SU-DHL-6 (cell line): ENCODE measurements around the gene ASL.

ENCODE experiments used
- H2AFZ ChIP-seq: fragments of 200-600 bp; sonication (generic); 2 replicates; pipeline ENCODE4 v1.6.1; 2014; ENCODE audit warnings: low read depth, mild to moderate bottlenecking, moderate library complexity, mixed read lengths, antibody characterized with exemption, low read length; ENCODE audit not compliant: severe bottlenecking
- H3F3A ChIP-seq: fragments of 200-600 bp; shearing (Covaris generic); 2 replicates; pipeline ENCODE4 v1.6.0; 2016; ENCODE audit warnings: antibody characterized with exemption, mild to moderate bottlenecking; ENCODE audit not compliant: insufficient read depth
- H3K27ac ChIP-seq: fragments of 200-600 bp; sonication (generic); 2 replicates; pipeline ENCODE4 v1.5.1; 2016; ENCODE audit warnings: low read depth, mild to moderate bottlenecking, low read length, moderate library complexity, mixed read lengths
- H3K27me3 ChIP-seq: fragments of 200-600 bp; sonication (generic), shearing (Covaris generic); 2 replicates; pipeline ENCODE4 v1.6.0; 2014; ENCODE audit warnings: mild to moderate bottlenecking, low read length
- H3K36me3 ChIP-seq: fragments of 200-600 bp; sonication (generic); 2 replicates; pipeline ENCODE4 v1.6.1; 2014; ENCODE audit warnings: mild to moderate bottlenecking, low read length, mixed read lengths
- H3K4me2 ChIP-seq: fragments of 300-600, 200-600 bp; shearing (Covaris generic), sonication (generic); 2 replicates; pipeline ENCODE4 v1.6.0; 2014; ENCODE audit warnings: low read length, low read depth, mild to moderate bottlenecking; ENCODE audit not compliant: poor library complexity, severe bottlenecking
- H3K4me3 ChIP-seq: fragments of 200-600 bp; sonication (generic); 2 replicates; pipeline ENCODE4 v1.5.1; 2014; ENCODE audit warnings: antibody characterized with exemption, low read length, mild to moderate bottlenecking, mixed read lengths; ENCODE audit not compliant: insufficient read depth, poor library complexity, severe bottlenecking
- H3K79me2 ChIP-seq: fragments of 200-600 bp; sonication (generic); 2 replicates; pipeline ENCODE4 v1.6.1; 2014; ENCODE audit warnings: mild to moderate bottlenecking, low read length, moderate library complexity; ENCODE audit not compliant: insufficient read depth
- H3K9ac ChIP-seq: fragments of 200-600 bp; sonication (generic); 2 replicates; pipeline ENCODE4 v1.7.0; 2014; ENCODE audit warnings: mild to moderate bottlenecking, low read length
- H3K9me2 ChIP-seq: fragments of 200-600 bp; sonication (generic); replicated peaks from 2 replicates; pipeline ENCODE4 v1.6.1; 2014; ENCODE audit warnings: low read length; ENCODE audit not compliant: insufficient read depth
- H3K9me3 ChIP-seq: fragments of 200-600 bp; sonication (generic); 2 replicates; pipeline ENCODE4 v1.6.1; 2014; ENCODE audit warnings: low read length, mixed read lengths; ENCODE audit not compliant: insufficient read depth
- H4K20me1 ChIP-seq: fragments of 200-600 bp; sonication (generic); 2 replicates; pipeline ENCODE4 v1.6.1; 2014; ENCODE audit warnings: low read depth, mild to moderate bottlenecking, antibody characterized with exemption, low read length, moderate library complexity, mixed read lengths
- CTCF ChIP-seq: fragments of 200-600 bp; sonication (generic); IDR thresholded peaks from one replicate; pipeline ENCODE4 v1.5.1; 2017; ENCODE audit warnings: antibody characterized with exemption, mild to moderate bottlenecking, low read length, moderate library complexity; ENCODE audit not compliant: insufficient read depth, poor library complexity, severe bottlenecking
- EZH2phosphoT487 ChIP-seq: fragments of 200-600 bp; sonication (generic), shearing (Covaris generic); conservative IDR thresholded peaks from 2 replicates; pipeline ENCODE4 v1.6.1; 2018; ENCODE audit warnings: mild to moderate bottlenecking, antibody characterized with exemption, low read length, moderate library complexity, mixed read lengths

The ASL gene

DNA sequence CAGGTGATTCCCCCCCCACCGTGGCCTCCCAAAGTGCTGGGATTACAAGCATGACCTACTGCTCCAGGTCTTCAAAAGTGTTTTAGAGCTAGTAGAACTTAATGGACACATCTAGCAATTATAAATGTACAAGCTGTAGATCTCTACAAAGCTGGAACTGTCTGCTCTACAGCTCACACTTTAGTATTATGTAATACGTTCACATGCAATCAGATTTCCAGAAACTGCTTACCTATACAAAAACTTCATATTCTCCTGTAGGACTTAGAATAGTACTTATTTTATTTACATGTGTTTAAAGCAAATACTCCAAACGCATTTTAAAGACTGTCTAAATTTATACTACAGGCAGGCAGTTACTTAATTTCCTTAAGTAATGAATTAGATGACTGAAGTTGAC, 39.2 kb upstream of the ASL start:
- Histone ChIP-seq H3K79me2 (no peaks in the 10 kb centered on the region), H3K9me3 (no peaks in the 10 kb centered on the region)
- TF ChIP-seq CTCF = no peak
- no peak for TF ChIP-seq EZH2phosphoT487

DNA sequence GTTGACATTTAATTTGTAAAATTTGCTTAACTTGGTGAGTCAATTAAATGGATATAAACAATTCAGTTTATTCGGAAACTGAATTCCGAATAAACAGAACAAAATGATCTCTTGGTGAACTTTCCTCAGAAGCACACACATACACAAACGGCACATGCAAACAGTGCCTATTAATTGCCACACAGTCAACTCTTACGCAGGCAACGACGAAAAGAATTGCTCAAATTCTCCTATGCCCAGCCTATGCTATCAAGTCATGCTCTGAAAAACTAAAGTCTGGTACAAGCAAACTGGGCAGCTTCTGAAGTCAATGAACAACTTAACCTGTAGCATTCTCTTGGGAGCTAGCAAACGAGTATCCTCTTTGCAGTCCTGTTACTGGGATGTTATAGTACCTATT, 38.8 kb upstream of the ASL start:
- H3K27me3 ChIP-seq = no peaks in the 10 kb centered on the region
- H3K27ac ChIP-seq = no peak overlapping the region
- no peaks in the 10 kb centered on the region for H4K20me1 ChIP-seq
- H3K36me3 ChIP-seq = no peaks in the 10 kb centered on the region
- no peak overlapping the region for H2AFZ ChIP-seq
- no peak overlapping the region for H3K4me3 ChIP-seq
- H3K9me2 ChIP-seq = no peaks in the 10 kb centered on the region
- no peaks in the 10 kb centered on the region for H3K9me3 ChIP-seq
- TF ChIP-seq CTCF (no peak), EZH2phosphoT487 (no peak)
- no peaks in the 10 kb centered on the region for H3K79me2 ChIP-seq
- H3F3A ChIP-seq = no peaks in the 10 kb centered on the region
- no peak overlapping the region for H3K9ac ChIP-seq
- H3K4me2 ChIP-seq = no peak overlapping the region

More for the DNA sequence above, 39.2 kb upstream of the ASL start:
- H3K4me3 ChIP-seq = no peak overlapping the region
- no peaks in the 10 kb centered on the region for H3K36me3 ChIP-seq
- no peaks in the 10 kb centered on the region for H3F3A ChIP-seq
- H3K27me3 ChIP-seq = no peaks in the 10 kb centered on the region
- no peak overlapping the region for H3K4me2 ChIP-seq
- no peaks in the 10 kb centered on the region for H4K20me1 ChIP-seq
- no peak overlapping the region for H3K27ac ChIP-seq
- no peak overlapping the region for H3K9ac ChIP-seq
- no peak overlapping the region for H2AFZ ChIP-seq
- H3K9me2 ChIP-seq = no peaks in the 10 kb centered on the region

- no peaks in the 10 kb centered on the region for H3F3A ChIP-seq
- no peak overlapping the region for H3K4me3 ChIP-seq
- H3K36me3 ChIP-seq = no peaks in the 10 kb centered on the region
- H3K9me3 ChIP-seq = no peaks in the 10 kb centered on the region
- no peak overlapping the region for H3K27ac ChIP-seq
- H3K9ac ChIP-seq = no peak overlapping the region
- TF ChIP-seq CTCF (no peak), EZH2phosphoT487 (no peak)
- no peak overlapping the region for H3K4me2 ChIP-seq
- H4K20me1 ChIP-seq = no peaks in the 10 kb centered on the region
- no peaks in the 10 kb centered on the region for H3K79me2 ChIP-seq
- no peaks in the 10 kb centered on the region for H3K9me2 ChIP-seq
- no peaks in the 10 kb centered on the region for H3K27me3 ChIP-seq
- H2AFZ ChIP-seq = no peak overlapping the region
Observed at GRCh38 chr7:66039094-66039670, 36.4 kb upstream of the ASL start.
